GM12891 (cell line): Measurements from ENCODE around the gene AKR1D1.
"Not testable (repeated sequence)": the region's sequence is repeated elsewhere in the genome, so short reads cannot be mapped to it uniquely, and the experiment has no call there.

Experiments used
- POLR2A ChIP-seq: IDR thresholded peaks from 2 replicates; pipeline ENCODE4 v1.6.1; 2011; ENCODE audit warnings: low read depth, low read length, control low read depth
- POLR2AphosphoS5 ChIP-seq: IDR thresholded peaks from 2 replicates; pipeline ENCODE4 v1.6.1; 2011; ENCODE audit warnings: low read depth, low read length, control low read depth

DNA sequence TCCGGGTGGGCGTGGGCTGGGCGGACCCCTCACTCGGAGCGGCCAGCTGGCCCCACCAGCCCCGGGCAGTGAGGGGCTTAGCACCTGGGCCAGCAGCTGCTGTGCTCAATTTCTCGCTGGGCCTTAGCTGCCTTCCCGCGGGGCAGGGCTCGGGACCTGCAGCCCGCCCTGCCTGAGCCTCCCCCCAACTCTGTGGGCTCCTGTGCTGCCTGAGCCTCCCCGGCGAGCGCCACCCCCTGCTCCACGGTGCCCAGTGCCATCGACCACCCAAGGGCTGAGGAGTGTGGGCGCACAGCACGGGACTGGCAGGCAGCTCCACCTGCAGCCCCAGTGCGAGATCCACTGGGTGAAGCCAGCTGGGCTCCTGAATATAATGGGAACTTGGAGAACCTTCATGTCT lies 70.0 kb downstream of the AKR1D1 start:
- TF ChIP-seq POLR2A, POLR2AphosphoS5: not testable (repeated sequence)
